K562 (cell line): ENCODE results near the gene MFSD11. TPM values are rescaled to one million over a fixed set of nuclear protein-coding genes. Genes with fewer than 3 reads are reported as not detected.
A peak's percentile ranks its signal among the peaks of the same experiment; 100 is the strongest.

Source experiments
- ATAC-seq: fragments of 200-7000 bp; cut with Tn5 transposase; 3 replicates; pipeline ENCODE4 v1.9.1; 2020; ENCODE audit warnings: moderate library complexity
- BruUV-seq: library from RNA; stranded (reverse); fragments of 400-500 nt; replicated peaks from 2 replicates; lab custom pipeline; 2021; lab: Mats Ljungman, UMichigan
- CTCF ChIA-PET: fragments of 300-600 bp; formaldehyde crosslinking; extraction: SDS; loops from one replicate; lab custom pipeline; 2021; ENCODE audit warnings: low intra/inter-chr PET ratio; lab: Yijun Ruan, JAX
- POLR2A ChIA-PET: fragments of 300-600, 350-650 bp; sonication (Branson Sonifier 250); formaldehyde crosslinking; extraction: SDS; loops from one replicate; lab custom pipeline; 2021; ENCODE audit warnings: antibody characterized with exemption, inconsistent platforms; lab: Yijun Ruan, JAX
- DNase-seq, 4 experiments: peaks; one replicate each; pipeline versions ENCODE4 v3.0.0 to v3.0.0-alpha.2; 2011 to 2018; ENCODE audit warnings: low spot score in 3 of 4, mixed read lengths in 3 of 4; ENCODE audit errors: extremely low read depth in 1 of 4
- FAIRE-seq: peaks from 2 replicates; lab custom pipeline; 2011; peaks lifted over from hg19 to GRCh38; lab: Jason Lieb, UNC
- H2AFZ ChIP-seq: 2 replicates; pipeline ENCODE4 v1.6.0; 2011; ENCODE audit warnings: low read depth, low read length, control low read depth, inconsistent platforms
- H3K27ac ChIP-seq: fragments of 200-600 bp; 3 replicates; pipeline ENCODE4 v1.8.0; 2011; ENCODE audit warnings: low read depth, mild to moderate bottlenecking, control low read depth, inconsistent platforms, low read length, moderate library complexity, mixed read lengths; ENCODE audit errors: extremely low read depth
- H3K27me3 ChIP-seq, 2 experiments: fragments of 300-600 bp in 1 of 2; 2 replicates in 1 of 2; 3 replicates in 1 of 2; pipeline versions ENCODE4 v1.6.0 to v1.8.0; 2011; ENCODE audit warnings: inconsistent platforms in 2 of 2, low read length in 2 of 2, mild to moderate bottlenecking in 1 of 2, mixed read lengths in 1 of 2, moderate library complexity in 1 of 2; ENCODE audit not compliant: control insufficient read depth in 2 of 2, insufficient read depth in 2 of 2
- H3K36me3 ChIP-seq: fragments of 300-600 bp; 3 replicates; pipeline ENCODE4 v1.8.0; 2011; ENCODE audit warnings: mild to moderate bottlenecking, low read length, inconsistent platforms; ENCODE audit not compliant: control insufficient read depth, insufficient read depth
- H3K4me1 ChIP-seq, 2 experiments: fragments of 200-600 bp in 1 of 2; replicated peaks in 1 of 2; 2 replicates in 1 of 2; 3 replicates in 1 of 2; pipeline versions ENCODE4 v1.5.1 to v1.8.0; 2011; ENCODE audit warnings: inconsistent platforms in 2 of 2, low read length in 2 of 2, mild to moderate bottlenecking in 1 of 2, mixed read lengths in 1 of 2, moderate library complexity in 1 of 2; ENCODE audit not compliant: control insufficient read depth in 2 of 2, insufficient read depth in 2 of 2
- H3K4me2 ChIP-seq: 2 replicates; pipeline ENCODE4 v1.6.1; 2011; ENCODE audit warnings: low read length, control low read depth, inconsistent platforms, mixed read lengths; ENCODE audit not compliant: insufficient read depth
- H3K4me3 ChIP-seq: fragments of 200-600 bp; sonication (generic), shearing (Covaris generic); 2 replicates; pipeline ENCODE4 v1.5.1; 2016; ENCODE audit warnings: control low read depth, inconsistent platforms
- H3K79me2 ChIP-seq: fragments of 200-600 bp; 3 replicates; pipeline ENCODE4 v1.8.0; 2011; ENCODE audit warnings: low read length, inconsistent platforms; ENCODE audit not compliant: control insufficient read depth, insufficient read depth
- H3K9ac ChIP-seq, 2 experiments: 2 replicates each; pipeline versions ENCODE4 v1.6.0 to v1.6.1; 2011; ENCODE audit warnings: low read depth in 2 of 2, low read length in 2 of 2, control low read depth in 1 of 2, inconsistent platforms in 1 of 2, mild to moderate bottlenecking in 1 of 2, mixed read lengths in 1 of 2; ENCODE audit not compliant: insufficient read depth in 1 of 2
- H3K9me1 ChIP-seq: one replicate; pipeline ENCODE4 v1.6.0; 2011; ENCODE audit warnings: inconsistent platforms, mild to moderate bottlenecking, low read length, moderate library complexity; ENCODE audit not compliant: control insufficient read depth, insufficient read depth
- H3K9me3 ChIP-seq: replicated peaks from 2 replicates; pipeline ENCODE4 v1.5.1; 2011; ENCODE audit warnings: low read depth, low read length, inconsistent platforms; ENCODE audit not compliant: control insufficient read depth, insufficient read depth
- H4K20me1 ChIP-seq: replicated peaks from 2 replicates; pipeline ENCODE4 v1.6.1; 2011; ENCODE audit warnings: low read length, inconsistent platforms, mixed read lengths; ENCODE audit not compliant: control insufficient read depth, insufficient read depth
- ASH1L ChIP-seq: fragments of 450-650 bp; IDR thresholded peaks from 2 replicates; pipeline ENCODE4 v1.6.1; 2018; ENCODE audit warnings: borderline replicate concordance, mild to moderate bottlenecking, low read depth; ENCODE audit not compliant: partially characterized antibody
- ATF2 ChIP-seq: sonication (generic); formaldehyde crosslinking; IDR thresholded peaks from 2 replicates; pipeline ENCODE4 v1.8.1; 2022; ENCODE audit warnings: missing genetic modification reagents
- BHLHE40 ChIP-seq: IDR thresholded peaks from 2 replicates; pipeline ENCODE4 v1.6.1; 2011; ENCODE audit warnings: low read length, improper control_type of control experiment
- DACH1 ChIP-seq: fragments of 450-650 bp; IDR thresholded peaks from 2 replicates; pipeline ENCODE4 v1.6.1; 2018; ENCODE audit not compliant: partially characterized antibody
- GTF2F1 ChIP-seq: IDR thresholded peaks from 2 replicates; pipeline ENCODE4 v1.6.1; 2011; ENCODE audit warnings: low read depth, low read length, improper control_type of control experiment
- HSF4 ChIP-seq: fragments of 250-450 bp; sonication (Bioruptor Pico); IDR thresholded peaks from 2 replicates; pipeline ENCODE4 v2.1.2; 2022; ENCODE audit warnings: mild to moderate bottlenecking, moderate library complexity, borderline replicate concordance
- SMAD3 ChIP-seq: fragments of 450-650 bp; formaldehyde crosslinking; conservative IDR thresholded peaks from 2 replicates; pipeline ENCODE4 v1.4.0; 2020; ENCODE audit warnings: mild to moderate bottlenecking
- SP2 ChIP-seq: IDR thresholded peaks from 2 replicates; pipeline ENCODE4 v1.6.1; 2011; ENCODE audit warnings: mild to moderate bottlenecking, low read depth, low read length, moderate library complexity; ENCODE audit not compliant: poor library complexity, severe bottlenecking; ENCODE audit errors: extremely low read depth
- STAT5B ChIP-seq: fragments of 250-450 bp; sonication (Bioruptor Pico); IDR thresholded peaks from 2 replicates; pipeline ENCODE4 v1.8.0; 2021; ENCODE audit warnings: mild to moderate bottlenecking, inconsistent platforms
- TAF7 ChIP-seq: fragments of 450-650 bp; IDR thresholded peaks from 2 replicates; pipeline ENCODE4 v1.6.1; 2016; ENCODE audit warnings: missing genetic modification characterization, missing compliant biosample characterization
- UBTF ChIP-seq, 2 experiments: IDR thresholded peaks; 2 replicates each; pipeline ENCODE4 v1.6.1; 2012; ENCODE audit warnings: improper control_type of control experiment in 2 of 2, low read depth in 2 of 2, low read length in 2 of 2, borderline replicate concordance in 1 of 2
- YBX1 ChIP-seq: fragments of 450-650 bp; IDR thresholded peaks from 2 replicates; pipeline ENCODE4 v1.7.1; 2016; ENCODE audit warnings: mild to moderate bottlenecking
- ZNF140 ChIP-seq: fragments of 250-450 bp; sonication (Bioruptor Pico); IDR thresholded peaks from 2 replicates; pipeline ENCODE4 v1.8.0; 2021; ENCODE audit warnings: moderate library complexity, mild to moderate bottlenecking, inconsistent platforms
- ZNF184 ChIP-seq: sonication (generic); formaldehyde crosslinking; IDR thresholded peaks from 2 replicates; pipeline ENCODE4 v1.5.0; 2020; ENCODE audit warnings: missing genetic modification reagents
- ZNF280A ChIP-seq: fragments of 450-650 bp; IDR thresholded peaks from 2 replicates; pipeline ENCODE4 v1.6.1; 2018; ENCODE audit warnings: mild to moderate bottlenecking, low read depth; ENCODE audit not compliant: partially characterized antibody
- ZSCAN32 ChIP-seq: fragments of 450-650 bp; formaldehyde crosslinking; IDR thresholded peaks from 2 replicates; pipeline ENCODE4 v1.4.0; 2020; ENCODE audit warnings: mild to moderate bottlenecking, moderate library complexity
- WGBS: fragments of 100-300 bp; shearing (Covaris generic); methylation state at CpG from one replicate; pipeline ENCODE4 v1.1.6; 2016; ENCODE audit warnings: low coverage, mixed read lengths; ENCODE audit not compliant: insufficient coverage; ENCODE audit errors: missing lambda C conversion rate; 5-methylcytosine and 5-hydroxymethylcytosine counted together
- in situ Hi-C: fragments of 300-500 bp; cut with MboI; formaldehyde crosslinking; loops from 4 replicates; pipeline ENCODE4 v1.15.0; 2018; ENCODE audit warnings: inconsistent platforms, mixed read lengths
- intact Hi-C: fragments of 100-400 bp; cut with micrococcal nuclease; formaldehyde crosslinking; loops from 2 replicates; pipeline ENCODE4 v1.14.2; 2022
- polyA plus RNA-seq, 8 experiments: library from polyadenylated mRNA; depleted of rRNA in 4 of 8; stranded (reverse) in 5 of 8; unstranded in 3 of 8; fragments of >200 nt; fragmentation: Nextera tagmentation in 2 of 8; fragmentation: Illumina TruSeq in 1 of 8; extraction: Ambion mirVana in 2 of 8; extraction: Trizol in 1 of 8; gene quantifications; 2 replicates each; pipeline versions ENCODE4 v1.2.1 to v1.2.3, GENCODE V29; 2011 to 2014; ENCODE audit warnings: inconsistent platforms in 1 of 8, missing spikeins in 1 of 8
- total RNA-seq, 7 experiments: library from RNA; depleted of rRNA in 6 of 7; stranded (reverse); fragments of >200 nt in 6 of 7; fragmentation: Illumina TruSeq in 2 of 7; extraction: Trizol in 2 of 7; gene quantifications; 2 replicates each; pipeline versions ENCODE4 v1.2.1 to v1.2.3, GENCODE V29; 2011 to 2021; ENCODE audit warnings: low replicate concordance in 1 of 7

Gene MFSD11
- total and polyA plus RNA-seq, 9 of the 15 experiments (the other 6 are each of a cell fraction or from before 2014, with no cell fraction given), result 14.4 to 24.5 (median 19.9) TPM

- peak within 1 kb of the TSS; percentile 85 for H2AFZ ChIP-seq
- ATAC-seq (peak; percentile 76), FAIRE-seq (no peak), DNase-seq (peak in 3 of 4 experiments; percentile 72 to 89 (median 83))
- H3K36me3 ChIP-seq, result peaks cover 52% of the 10 kb centered on the region
- POLR2A ChIA-PET, result interaction anchor here (0.6 to 5.1 kb wide), 12 partner anchors 9 to 329 kb away, joined by 3 to 75 read pairs (median 4); partner anchors contain the start of genes MFSD11, MXRA7 and SRSF2
- peak within 1 kb of the TSS; percentile 96 for H3K27ac ChIP-seq
- BruUV-seq, result TSS peak; percentile 74
- H3K4me1 ChIP-seq, result peaks cover 19 to 40% of the 10 kb centered on the region in 2 experiments; a peak in 4 of 5 replicates
- peaks cover 74% of the 10 kb centered on the region for H3K79me2 ChIP-seq
- CTCF ChIA-PET, result interaction anchor here (1.1 kb wide), 1 partner anchor 9 kb away, joined by 3 read pairs; no protein-coding TSS in a partner anchor
- no peaks in the 10 kb centered on the region for H3K27me3 ChIP-seq
- 0 out of 2 replicates have a peak, but pooled peaks cover 4% of the 10 kb centered on the region for H4K20me1 ChIP-seq
- under 1% methylated on average over 42 of the region's 71 CpGs for WGBS
- in situ Hi-C loops, result no loop called here
- peak within 1 kb of the TSS; percentile 82 for H3K4me3 ChIP-seq
- no peaks in the 10 kb centered on the region; the same call in 1 of the 2 replicates for H3K9me3 ChIP-seq
- no peaks in the 10 kb centered on the region for H3K9me1 ChIP-seq
- H3K9ac ChIP-seq, result peak within 1 kb of the TSS; percentile 91 to 99
- H3K4me2 ChIP-seq, result peak within 1 kb of the TSS; percentile 88
- intact Hi-C loops, result loop anchor here (5.0 kb wide), 1 partner anchor 85 kb away; the partner anchor contains the start of gene ST6GALNAC1
- no peak for TF ChIP-seq ATF2
- TF ChIP-seq HSF4 (CRISPR knock-in tag), result no peak
- TF ChIP-seq YBX1, result no peak
- TF ChIP-seq SP2, result no peak
- no peak for TF ChIP-seq UBTF (IDR thresholded peaks at IDR 0.05; ENCODE audit: borderline replicate concordance in 1 of 2, low read depth in 2 of 2, low read length in 2 of 2)
- TF ChIP-seq ASH1L, result no peak
- no peak for TF ChIP-seq TAF7 (tag)
- TF ChIP-seq ZNF184 (CRISPR knock-in tag), result no peak
- peak; percentile 42; the same call in 1 of the 2 replicates for TF ChIP-seq GTF2F1
- TF ChIP-seq ZNF280A, result no peak
- no peak for TF ChIP-seq SMAD3 (CRISPR knock-in tag)
- TF ChIP-seq BHLHE40, result peak; percentile 97
- peak; percentile 63 for TF ChIP-seq DACH1
- TF ChIP-seq STAT5B (CRISPR knock-in tag), result no peak
- TF ChIP-seq ZSCAN32 (CRISPR knock-in tag), result no peak
- TF ChIP-seq ZNF140 (CRISPR knock-in tag), result no peak
Observed at GRCh38 chr17:76726776-76727718, 10.9 kb upstream of the MFSD11 start, which contains the start of gene METTL23. TSS of gene METTL23 (plus strand) at chr17:76726839. CDS start at chr17:76729711, 2,872 bp downstream.
